PFSK-1 (cell line): ENCODE results near the gene CEP63.

Experiments
- FOXP2 ChIP-seq: optimal IDR thresholded peaks from 2 replicates; pipeline ENCODE3; 2011; ENCODE audit warnings: borderline replicate concordance, control low read depth, inconsistent platforms; ENCODE audit not compliant: insufficient read depth; ENCODE audit errors: extremely low read length, extremely low read depth
- POLR2AphosphoS5 ChIP-seq: IDR thresholded peaks from 2 replicates; pipeline ENCODE4 v1.6.1; 2012; ENCODE audit warnings: low read depth, mild to moderate bottlenecking, control low read depth, low read length, moderate library complexity
- SIN3A ChIP-seq: IDR thresholded peaks from 2 replicates; pipeline ENCODE4 v1.6.1; 2012; ENCODE audit warnings: mild to moderate bottlenecking, low read length, moderate library complexity, borderline replicate concordance; ENCODE audit not compliant: insufficient read depth
- TAF1 ChIP-seq: IDR thresholded peaks from 2 replicates; pipeline ENCODE4 v1.6.1; 2012; ENCODE audit warnings: low read length, control low read depth, borderline replicate concordance; ENCODE audit not compliant: insufficient read depth
- TF ChIP-seq, protein P1 (sequence below), 2 experiments: IDR thresholded peaks; 2 replicates each; pipeline versions ENCODE4 v1.6.1 to v1.8.0; 2011 to 2012; ENCODE audit warnings: low read depth in 2 of 2, low read length in 2 of 2, control low read depth in 1 of 2, inconsistent platforms in 1 of 2, mild to moderate bottlenecking in 1 of 2, moderate library complexity in 1 of 2; ENCODE audit not compliant: insufficient read depth in 1 of 2

The CEP63 gene

DNA sequence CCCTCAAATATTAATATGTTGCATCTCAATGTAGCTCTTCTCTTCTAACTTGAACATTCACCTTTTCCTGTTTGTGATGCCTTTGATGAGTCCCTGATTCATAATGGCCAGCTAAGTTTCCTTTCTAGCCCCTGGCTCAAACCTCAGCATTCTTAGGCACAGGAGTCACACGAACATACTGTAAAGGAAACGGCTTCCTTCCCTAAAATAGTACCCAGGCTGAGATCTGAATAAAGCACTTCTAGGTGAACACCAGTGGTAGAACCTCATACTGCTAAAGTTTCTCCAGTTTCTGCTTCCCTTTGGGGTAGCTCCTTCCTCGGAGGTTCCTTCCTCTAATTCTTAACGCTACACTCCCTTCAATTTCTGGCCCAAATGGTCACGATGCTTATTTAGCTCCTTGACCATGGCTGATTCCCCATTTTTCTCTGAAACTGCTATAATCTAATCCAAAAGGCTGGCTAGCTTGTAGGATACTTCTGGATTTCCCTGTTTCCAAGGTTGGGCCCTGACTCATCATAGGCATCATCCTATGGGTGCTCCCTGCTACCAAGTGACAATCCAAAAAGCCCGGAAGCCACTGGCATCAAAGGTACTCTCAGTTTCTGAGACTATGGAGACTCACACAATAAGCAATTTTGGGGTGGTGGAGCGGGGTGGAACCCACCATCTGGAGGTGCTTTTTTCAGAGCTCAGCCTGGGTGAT is 2.5 kb upstream of the CEP63 start:
- TF ChIP-seq FOXP2: no peak
- no peak for TF ChIP-seq TAF1
- no peak for TF ChIP-seq SIN3A
- TF ChIP-seq, protein P1, sequence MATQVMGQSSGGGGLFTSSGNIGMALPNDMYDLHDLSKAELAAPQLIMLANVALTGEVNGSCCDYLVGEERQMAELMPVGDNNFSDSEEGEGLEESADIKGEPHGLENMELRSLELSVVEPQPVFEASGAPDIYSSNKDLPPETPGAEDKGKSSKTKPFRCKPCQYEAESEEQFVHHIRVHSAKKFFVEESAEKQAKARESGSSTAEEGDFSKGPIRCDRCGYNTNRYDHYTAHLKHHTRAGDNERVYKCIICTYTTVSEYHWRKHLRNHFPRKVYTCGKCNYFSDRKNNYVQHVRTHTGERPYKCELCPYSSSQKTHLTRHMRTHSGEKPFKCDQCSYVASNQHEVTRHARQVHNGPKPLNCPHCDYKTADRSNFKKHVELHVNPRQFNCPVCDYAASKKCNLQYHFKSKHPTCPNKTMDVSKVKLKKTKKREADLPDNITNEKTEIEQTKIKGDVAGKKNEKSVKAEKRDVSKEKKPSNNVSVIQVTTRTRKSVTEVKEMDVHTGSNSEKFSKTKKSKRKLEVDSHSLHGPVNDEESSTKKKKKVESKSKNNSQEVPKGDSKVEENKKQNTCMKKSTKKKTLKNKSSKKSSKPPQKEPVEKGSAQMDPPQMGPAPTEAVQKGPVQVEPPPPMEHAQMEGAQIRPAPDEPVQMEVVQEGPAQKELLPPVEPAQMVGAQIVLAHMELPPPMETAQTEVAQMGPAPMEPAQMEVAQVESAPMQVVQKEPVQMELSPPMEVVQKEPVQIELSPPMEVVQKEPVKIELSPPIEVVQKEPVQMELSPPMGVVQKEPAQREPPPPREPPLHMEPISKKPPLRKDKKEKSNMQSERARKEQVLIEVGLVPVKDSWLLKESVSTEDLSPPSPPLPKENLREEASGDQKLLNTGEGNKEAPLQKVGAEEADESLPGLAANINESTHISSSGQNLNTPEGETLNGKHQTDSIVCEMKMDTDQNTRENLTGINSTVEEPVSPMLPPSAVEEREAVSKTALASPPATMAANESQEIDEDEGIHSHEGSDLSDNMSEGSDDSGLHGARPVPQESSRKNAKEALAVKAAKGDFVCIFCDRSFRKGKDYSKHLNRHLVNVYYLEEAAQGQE (IDR thresholded peaks at IDR 0.05; ENCODE audit: insufficient read depth in 1 of 2, low read depth in 2 of 2, low read length in 2 of 2): no peak
- no peak for TF ChIP-seq POLR2AphosphoS5

- TF ChIP-seq FOXP2 (no peak), POLR2AphosphoS5 (no peak), SIN3A (no peak), TAF1 (no peak)
- TF ChIP-seq, protein P1 (IDR thresholded peaks at IDR 0.05; ENCODE audit: insufficient read depth in 1 of 2, low read depth in 2 of 2, low read length in 2 of 2): no peak; a peak in 1 of 4 replicates
Measured at GRCh38 chr3:134485075-134485717, 661 bp upstream of the CEP63 start.

GRCh38 chr3:134486577-134487041 is 752 bp downstream of the CEP63 start:
- TF ChIP-seq, protein P1 (IDR thresholded peaks at IDR 0.05; ENCODE audit: insufficient read depth in 1 of 2, low read depth in 2 of 2, low read length in 2 of 2): no peak
- TF ChIP-seq TAF1: no peak
- no peak for TF ChIP-seq FOXP2
- no peak for TF ChIP-seq POLR2AphosphoS5
- TF ChIP-seq SIN3A: no peak

DNA sequence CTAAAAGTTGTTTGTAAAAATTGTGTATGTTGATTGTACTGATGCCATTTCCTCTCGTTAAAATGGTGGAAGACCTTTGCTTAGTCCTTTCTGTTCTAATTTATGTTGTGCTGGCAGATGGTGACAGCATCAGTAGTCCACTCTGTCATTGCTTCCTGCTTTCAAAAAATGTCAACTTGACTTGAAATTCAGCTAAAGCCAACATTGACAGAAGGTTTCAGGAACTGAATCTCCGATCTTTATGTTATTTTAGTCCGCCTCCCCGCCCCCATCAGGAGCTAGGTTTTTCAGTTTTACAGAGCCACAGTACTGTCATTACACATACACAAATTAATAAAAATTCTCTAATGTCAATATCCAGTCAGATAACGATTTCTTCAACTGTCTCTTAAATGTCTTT is 1.5 kb downstream of the CEP63 start:
- TF ChIP-seq TAF1: no peak
- TF ChIP-seq SIN3A: no peak
- TF ChIP-seq, protein P1 (IDR thresholded peaks at IDR 0.05; ENCODE audit: insufficient read depth in 1 of 2, low read depth in 2 of 2, low read length in 2 of 2): no peak
- no peak for TF ChIP-seq FOXP2
- TF ChIP-seq POLR2AphosphoS5: no peak
